Sigmoid colon (tissue), 7 donors: ENCODE results near the gene HABP4. TPM values are rescaled to one million over a fixed set of nuclear protein-coding genes. Genes with fewer than 3 reads are reported as not detected.

Source experiments
- DNase-seq: peaks from one replicate; pipeline ENCODE4 v3.0.0-alpha.2; 2019
- H3K27ac ChIP-seq, 4 donors: fragments of 200-600 bp; sonication (generic); one replicate each; pipeline ENCODE4 v1.5.1; 2016 to 2019; ENCODE audit warnings: mild to moderate bottlenecking in 1 of 4
- H3K27me3 ChIP-seq, 3 donors: fragments of 200-600 bp; sonication (generic); one replicate each; pipeline ENCODE4 v1.5.1; 2019; ENCODE audit warnings: mild to moderate bottlenecking in 1 of 3
- H3K36me3 ChIP-seq, 4 donors: fragments of 200-600 bp; sonication (generic); one replicate each; pipeline ENCODE4 v1.5.1; 2016 to 2019
- H3K4me1 ChIP-seq, 4 donors: fragments of 200-600 bp; sonication (generic); one replicate each; pipeline ENCODE4 v1.5.1; 2017 to 2019
- H3K4me3 ChIP-seq, 4 donors: fragments of 200-600 bp; sonication (generic); one replicate each; pipeline ENCODE4 v1.5.1; 2017 to 2019; ENCODE audit warnings: mild to moderate bottlenecking in 2 of 4, moderate library complexity in 1 of 4
- H3K9me3 ChIP-seq, 4 donors: fragments of 200-600 bp in 3 of 4; sonication (generic) in 3 of 4; one replicate each; pipeline versions ENCODE4 v1.5.1 to v1.6.1; 2013 to 2019
- CTCF ChIP-seq, 4 experiments: fragments of 450-650 bp in 3 of 4; fragments of 200-600 bp in 1 of 4; IDR thresholded peaks; one replicate each; pipeline ENCODE4 v1.5.1; 2016 to 2019; ENCODE audit warnings: antibody characterized with exemption in 4 of 4, mild to moderate bottlenecking in 3 of 4, moderate library complexity in 2 of 4
- EP300 ChIP-seq, 4 donors: sonication (generic); formaldehyde crosslinking; IDR thresholded peaks; one replicate each; pipeline ENCODE4 v1.6.1; 2017; ENCODE audit warnings: antibody characterized with exemption in 4 of 4
- POLR2A ChIP-seq, 2 donors: fragments of 450-650 bp; IDR thresholded peaks; one replicate each; pipeline ENCODE4 v1.6.1; 2016; ENCODE audit warnings: antibody characterized with exemption in 2 of 2, mild to moderate bottlenecking in 2 of 2, moderate library complexity in 2 of 2
- POLR2AphosphoS5 ChIP-seq, 4 donors: sonication (generic); formaldehyde crosslinking; IDR thresholded peaks; one replicate each; pipeline ENCODE4 v1.6.1; 2017; ENCODE audit warnings: antibody characterized with exemption in 4 of 4
- WGBS, 2 donors: extraction: QIAGEN DNeasy Blood & Tissue Kit; methylation state at CpG; one replicate each; pipeline ENCODE4 v1.1.7; 2013; 5-methylcytosine and 5-hydroxymethylcytosine counted together
- intact Hi-C: fragments of 100-400 bp; cut with DNase I; formaldehyde crosslinking; loops from one replicate; pipeline ENCODE4 v1.15.1; 2023
- polyA plus RNA-seq, 3 donors: library from polyadenylated mRNA; stranded (reverse); fragments of 200-250 nt; gene quantifications; one replicate each; pipeline ENCODE4 v1.2.3, GENCODE V29; 2013
- total RNA-seq, 4 donors: library from RNA; depleted of rRNA; stranded (reverse); fragments of >200 nt; gene quantifications; one replicate each; pipeline ENCODE4 v1.1.0, GENCODE V29; 2016
- donor health status: healthy with polysubstance abuse.
- donor health status: Bipolar disorder and iron deficiency.
- donor health status: healthy.

Gene HABP4
- total and polyA plus RNA-seq, 7 donors, result 2.5 to 23.5 (median 12.5) TPM

DNA sequence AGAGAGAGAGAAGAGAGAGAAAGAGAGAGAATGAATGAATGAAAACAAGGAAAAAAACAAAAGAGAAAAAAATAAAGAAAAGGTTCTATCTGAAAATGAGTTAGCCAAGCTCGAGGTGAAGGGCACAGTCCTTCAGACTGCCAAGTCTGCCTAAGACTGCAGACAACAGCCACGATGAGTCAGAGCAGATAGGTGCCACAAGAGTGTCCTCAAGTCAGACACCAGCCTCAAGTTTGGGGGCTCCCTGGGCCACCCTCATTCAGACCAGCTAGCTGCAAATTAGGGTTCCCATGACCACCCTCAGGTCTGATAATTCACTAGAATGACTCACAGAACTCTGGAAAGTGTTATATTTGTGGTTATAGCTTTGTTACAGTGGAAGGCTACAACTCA is 13.9 kb upstream of the HABP4 start:
- DNase-seq, result no peak
- H3K4me1 ChIP-seq, result no peaks in the 10 kb centered on the region
- WGBS, 2 donors, result 83 to 87% methylated on average over 2 of the region's 2 CpGs
- H3K36me3 ChIP-seq, result no peaks in the 10 kb centered on the region
- intact Hi-C loops, result no loop called here
- H3K27ac ChIP-seq, result no peak overlapping the region
- TF ChIP-seq POLR2A (IDR thresholded peaks at IDR 0.05) (no peak), CTCF (IDR thresholded peaks at IDR 0.05) (no peak), EP300 (IDR thresholded peaks at IDR 0.05) (no peak), POLR2AphosphoS5 (IDR thresholded peaks at IDR 0.05) (no peak)
- H3K4me3 ChIP-seq, result no peak overlapping the region
- no peaks in the 10 kb centered on the region for H3K9me3 ChIP-seq
- no peaks in the 10 kb centered on the region for H3K27me3 ChIP-seq

GRCh38 chr9:96436456-96437126 is 13.4 kb upstream of the HABP4 start:
- intact Hi-C loops, result no loop called here
- Histone ChIP-seq H3K27ac (no peak overlapping the region), H3K36me3 (no peaks in the 10 kb centered on the region), H3K4me1 (no peaks in the 10 kb centered on the region), H3K4me3 (no peak overlapping the region), H3K27me3 (no peaks in the 10 kb centered on the region), H3K9me3 (no peaks in the 10 kb centered on the region)
- DNase-seq, result no peak
- TF ChIP-seq EP300 (IDR thresholded peaks at IDR 0.05) (no peak), POLR2AphosphoS5 (IDR thresholded peaks at IDR 0.05) (no peak), POLR2A (IDR thresholded peaks at IDR 0.05) (no peak), CTCF (IDR thresholded peaks at IDR 0.05) (no peak)
- 90 to 92% methylated on average over 15 of the region's 15 CpGs for WGBS, 2 donors

DNA sequence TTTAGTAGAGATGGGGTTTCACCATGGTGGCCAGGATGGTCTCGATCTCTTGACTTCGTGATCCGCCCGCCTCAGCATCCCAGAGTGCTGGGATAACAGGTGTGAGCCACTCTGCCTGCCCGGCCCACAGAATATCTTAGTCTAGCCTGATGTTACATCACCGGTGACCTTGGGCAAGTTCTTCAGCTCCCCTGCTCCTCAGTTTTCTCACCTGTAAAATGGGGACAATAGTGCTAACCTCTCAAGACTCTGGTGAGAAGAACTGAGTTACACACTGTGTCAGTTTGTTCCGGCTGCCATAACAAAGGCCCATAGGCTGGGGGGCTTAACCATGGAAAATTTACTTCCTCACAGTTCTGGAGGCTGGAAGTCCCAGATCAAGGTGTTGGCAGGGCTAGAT is 12.5 kb upstream of the HABP4 start:
- H3K27me3 ChIP-seq, result no peaks in the 10 kb centered on the region
- H3K36me3 ChIP-seq, result no peaks in the 10 kb centered on the region
- TF ChIP-seq POLR2AphosphoS5 (IDR thresholded peaks at IDR 0.05) (no peak), EP300 (IDR thresholded peaks at IDR 0.05) (no peak), POLR2A (IDR thresholded peaks at IDR 0.05) (no peak), CTCF (IDR thresholded peaks at IDR 0.05) (no peak)
- no peaks in the 10 kb centered on the region for H3K9me3 ChIP-seq
- WGBS, 2 donors, result 97 to 98% methylated on average over 7 of the region's 7 CpGs
- intact Hi-C loops, result no loop called here
- H3K27ac ChIP-seq, result no peak overlapping the region
- no peak overlapping the region for H3K4me3 ChIP-seq
- no peak for DNase-seq
- H3K4me1 ChIP-seq, result no peaks in the 10 kb centered on the region

DNA sequence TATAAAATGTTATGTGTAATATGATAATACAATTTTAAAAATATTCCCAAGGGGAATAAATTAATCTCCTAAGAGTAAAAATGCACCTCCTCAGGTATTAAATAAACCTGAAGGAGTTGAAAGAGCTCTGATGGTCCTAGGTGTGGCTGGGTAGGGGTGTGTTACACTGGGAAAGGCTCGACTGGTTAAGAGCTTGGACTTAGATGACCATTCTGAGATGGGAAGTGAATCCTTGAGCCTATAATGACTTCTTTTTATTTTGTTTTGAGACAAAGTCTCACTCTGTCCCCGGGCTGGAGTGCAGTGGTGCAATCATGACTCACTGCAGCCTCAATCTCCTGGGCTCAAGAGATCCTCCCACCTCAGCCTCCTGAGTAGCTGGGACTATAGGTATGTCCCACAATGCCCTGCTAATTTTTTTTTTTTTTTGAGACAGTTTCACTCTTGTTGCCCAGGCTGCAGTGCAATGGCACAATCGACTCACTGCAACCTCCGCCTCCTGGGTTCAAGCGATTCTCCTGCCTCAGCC is 9.2 kb upstream of the HABP4 start:
- Histone ChIP-seq H3K4me3 (no peak overlapping the region), H3K4me1 (no peaks in the 10 kb centered on the region), H3K27ac (no peak overlapping the region), H3K36me3 (no peaks in the 10 kb centered on the region), H3K27me3 (no peaks in the 10 kb centered on the region), H3K9me3 (no peaks in the 10 kb centered on the region)
- intact Hi-C loops, result no loop called here
- TF ChIP-seq POLR2AphosphoS5 (IDR thresholded peaks at IDR 0.05), result no peak
- no peak for TF ChIP-seq CTCF (IDR thresholded peaks at IDR 0.05)
- no peak for TF ChIP-seq POLR2A (IDR thresholded peaks at IDR 0.05)
- no peak for TF ChIP-seq EP300 (IDR thresholded peaks at IDR 0.05)
- 79 to 89% methylated on average over 5 of the region's 5 CpGs for WGBS, 2 donors
- no peak for DNase-seq
